IPS-NIHi11 (cell line): ENCODE results near the gene TMEM255A.
A peak's percentile ranks its signal among the peaks of the same experiment; 100 is the strongest.

Experiments used
- DNase-seq: peaks from one replicate; pipeline ENCODE4 v3.0.0; 2012; ENCODE audit warnings: mixed read lengths, low spot score

Gene TMEM255A

DNA sequence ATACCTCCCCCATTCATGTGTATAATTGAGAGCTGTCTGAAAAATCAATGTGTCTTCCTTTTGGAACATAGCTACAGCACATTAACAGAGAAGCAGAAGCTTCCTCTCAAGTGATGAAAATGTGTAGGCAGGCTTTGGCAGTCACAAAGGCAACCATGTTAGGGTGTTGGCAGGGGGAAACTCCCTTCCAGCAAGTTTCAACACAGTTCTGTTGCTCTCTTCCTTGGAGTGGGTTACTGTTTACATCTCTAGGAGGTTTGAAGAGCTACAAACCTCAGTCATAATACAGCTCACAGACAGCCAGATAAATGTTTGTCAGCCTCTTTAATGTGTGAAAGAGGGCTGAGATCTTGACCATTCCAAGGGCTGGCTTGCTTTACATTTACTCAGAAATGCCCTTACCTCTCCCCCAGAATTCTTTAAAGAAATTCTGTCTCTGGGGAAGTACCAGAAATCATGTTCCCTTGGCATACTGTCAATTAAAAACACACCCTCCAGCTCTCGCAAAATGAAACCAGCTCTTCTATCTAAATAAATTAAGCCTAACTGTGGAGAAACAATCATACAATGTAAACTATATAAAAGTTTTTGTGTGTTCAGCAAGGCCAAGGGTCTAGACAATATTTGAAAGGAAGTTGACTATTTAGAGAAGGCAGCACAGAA lies 41.8 kb downstream of the TMEM255A start:
- DNase-seq, result no peak

DNA sequence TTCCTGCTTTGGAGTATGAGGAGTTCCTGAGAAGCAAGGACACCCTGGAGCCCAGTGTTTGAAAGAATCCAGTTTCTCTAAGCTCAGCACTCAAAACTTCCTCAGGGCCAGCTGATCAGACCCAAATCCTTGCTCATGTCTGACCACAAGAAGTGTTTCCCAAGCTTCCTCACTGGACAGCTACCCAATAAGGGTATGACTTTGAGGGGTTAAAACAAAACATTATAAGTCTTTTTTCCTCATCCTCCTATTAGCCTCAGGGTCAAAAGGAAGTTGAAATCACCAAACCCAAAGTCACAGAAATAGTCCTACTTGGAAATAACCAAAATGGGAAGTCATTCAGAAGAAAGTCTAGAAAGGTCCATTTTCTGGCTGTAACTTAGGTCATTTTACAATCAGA lies 46.9 kb downstream of the TMEM255A start:
- DNase-seq, result no peak

DNA sequence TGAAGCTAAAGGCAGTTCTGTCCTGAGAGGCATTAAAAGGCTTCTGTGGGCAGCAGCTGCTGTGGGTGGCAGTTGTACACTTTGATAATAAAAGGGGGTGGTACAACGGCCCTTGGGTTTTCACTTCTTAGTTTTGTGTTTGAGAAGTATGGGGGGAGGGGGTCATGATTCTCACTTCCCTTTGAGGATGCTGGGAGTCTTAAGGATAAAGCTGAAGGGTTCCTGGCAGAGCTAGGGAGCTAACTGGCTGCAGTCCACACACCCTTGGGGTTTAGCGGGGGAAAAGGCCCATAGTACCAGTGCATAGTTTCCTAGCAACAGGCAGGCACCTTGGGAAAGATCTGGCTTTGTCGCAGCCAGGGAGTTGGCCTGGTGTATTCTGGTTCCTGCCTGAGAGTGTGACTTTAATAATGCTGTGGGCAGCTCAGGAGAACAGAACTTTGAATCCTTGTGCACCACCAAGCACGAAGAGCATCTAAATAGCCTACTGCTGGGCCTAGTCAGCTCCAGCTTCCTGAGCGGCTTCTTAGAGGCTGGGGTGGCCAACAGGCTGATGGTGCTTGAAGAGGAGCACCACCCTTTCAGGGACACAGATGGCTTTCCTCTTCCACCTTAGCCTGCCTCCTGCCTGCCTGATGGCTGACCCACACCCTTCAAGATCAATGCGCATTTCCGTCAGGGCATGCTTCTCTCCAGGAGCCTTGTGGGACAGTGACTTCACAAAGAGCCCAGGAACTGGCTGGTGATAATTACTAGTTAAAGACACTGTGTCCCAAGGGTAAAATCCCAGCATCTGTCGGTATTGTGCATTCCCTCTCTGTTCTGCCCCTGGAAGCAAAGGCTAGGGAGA lies 48.2 kb downstream of the TMEM255A start:
- no peak for DNase-seq

DNA sequence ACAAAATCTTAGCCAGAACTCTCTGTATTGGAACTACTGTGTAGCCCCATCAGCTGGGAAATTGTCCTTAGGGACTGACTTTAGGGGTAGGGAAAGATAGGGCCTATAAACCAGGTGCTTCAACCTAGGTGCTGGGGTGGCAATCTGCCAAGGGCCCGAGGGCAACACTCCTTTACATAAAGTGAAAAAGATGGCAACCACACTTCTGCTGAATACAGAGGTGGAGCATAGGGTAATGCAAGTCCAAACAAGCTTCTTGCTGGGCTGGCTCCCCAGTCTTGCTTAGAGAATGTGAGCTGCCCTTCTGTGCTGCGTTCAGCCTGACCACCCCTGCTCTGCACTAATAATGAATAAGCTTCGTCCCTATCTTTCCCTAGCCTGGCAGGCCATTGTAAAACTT lies 50.9 kb downstream of the TMEM255A start:
- DNase-seq, result no peak

DNA sequence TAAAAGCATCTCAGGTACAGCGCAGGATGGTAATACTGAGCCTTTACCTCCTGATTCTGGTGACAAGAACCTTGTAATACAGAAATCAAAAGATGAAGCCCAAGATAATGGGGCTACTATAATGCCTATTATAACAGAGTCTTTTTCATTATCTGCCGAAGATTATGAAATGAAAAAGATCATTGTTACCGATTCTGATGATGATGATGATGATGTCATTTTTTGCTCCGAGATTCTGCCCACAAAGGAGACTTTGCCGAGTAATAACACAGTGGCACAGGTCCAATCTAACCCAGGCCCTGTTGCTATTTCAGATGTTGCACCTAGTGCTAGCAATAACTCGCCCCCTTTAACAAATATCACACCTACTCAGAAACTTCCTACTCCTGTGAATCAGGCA lies 57.5 kb downstream of the TMEM255A start:
- no peak for DNase-seq

DNA sequence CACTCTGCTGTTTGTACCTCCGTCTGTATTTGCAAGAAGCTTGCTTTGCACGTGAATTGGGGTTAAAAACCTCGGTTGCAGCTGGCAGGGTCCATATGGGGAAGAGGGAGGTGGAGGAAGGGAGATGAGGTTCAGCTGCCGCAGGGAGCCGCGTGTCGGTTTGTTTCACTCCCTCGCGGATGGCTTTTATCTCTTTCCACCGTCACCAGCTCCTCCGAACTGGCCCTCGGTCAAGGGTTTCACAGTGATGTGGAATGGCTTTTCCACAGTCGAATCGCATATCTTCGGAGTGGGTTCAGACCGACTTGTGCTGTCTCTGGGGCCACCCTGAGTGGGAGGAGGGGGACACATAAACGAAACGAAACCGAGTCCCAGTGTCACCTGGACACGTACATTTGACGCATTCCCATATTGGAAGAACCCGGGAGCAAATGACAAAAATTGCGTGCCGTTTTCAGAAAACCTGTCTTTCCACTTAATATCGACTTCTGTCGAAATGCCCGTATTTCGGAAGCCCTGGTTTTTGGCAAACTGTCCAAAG lies 59.7 kb downstream of the TMEM255A start:
- peak; percentile 6 for DNase-seq

DNA sequence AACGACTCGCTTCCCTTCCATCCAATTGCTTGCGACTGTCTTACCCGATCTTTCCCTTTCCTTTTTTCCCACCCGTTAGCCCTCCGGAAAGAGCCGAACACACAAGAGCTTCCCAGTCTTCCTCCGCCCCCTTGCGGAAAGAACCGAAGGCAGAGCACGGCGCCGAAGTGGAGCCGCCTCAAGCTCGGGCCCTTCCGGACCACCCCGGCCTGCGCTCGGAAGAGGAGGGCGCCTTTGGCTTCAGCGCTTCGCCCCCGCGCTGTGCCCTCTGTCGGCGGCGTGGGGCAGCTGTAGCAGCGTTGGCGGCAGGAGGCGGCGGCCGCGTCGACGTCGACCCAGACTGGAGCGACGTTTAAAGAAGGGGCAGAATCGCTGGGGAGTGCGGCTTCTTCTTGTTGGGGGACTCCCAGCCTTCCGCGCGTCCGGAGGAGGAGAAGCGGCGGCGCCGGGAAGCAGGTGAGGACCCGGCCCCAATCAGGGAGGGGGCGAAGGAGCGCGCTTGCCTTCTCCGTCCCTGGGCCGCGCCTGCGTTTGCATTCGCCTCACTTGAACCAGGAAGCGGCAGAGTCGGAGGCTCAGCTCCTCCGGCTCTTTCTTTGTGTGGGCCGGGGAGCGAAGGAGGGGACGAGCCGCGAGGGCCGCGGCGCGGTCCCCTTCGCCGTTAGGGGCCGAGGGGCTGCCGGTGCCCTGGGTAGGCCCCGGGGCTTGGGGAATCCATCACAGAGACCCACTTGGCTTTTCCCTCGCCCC lies 60.6 kb downstream of the TMEM255A start, which contains the start of gene ZBTB33:
Gene ZBTB33 (plus strand): TSS at position 291 of the 750 bp plus-strand sequence. CDS start 2,604 bp downstream, outside the sequence.
- DNase-seq, result peak; percentile 86

DNA sequence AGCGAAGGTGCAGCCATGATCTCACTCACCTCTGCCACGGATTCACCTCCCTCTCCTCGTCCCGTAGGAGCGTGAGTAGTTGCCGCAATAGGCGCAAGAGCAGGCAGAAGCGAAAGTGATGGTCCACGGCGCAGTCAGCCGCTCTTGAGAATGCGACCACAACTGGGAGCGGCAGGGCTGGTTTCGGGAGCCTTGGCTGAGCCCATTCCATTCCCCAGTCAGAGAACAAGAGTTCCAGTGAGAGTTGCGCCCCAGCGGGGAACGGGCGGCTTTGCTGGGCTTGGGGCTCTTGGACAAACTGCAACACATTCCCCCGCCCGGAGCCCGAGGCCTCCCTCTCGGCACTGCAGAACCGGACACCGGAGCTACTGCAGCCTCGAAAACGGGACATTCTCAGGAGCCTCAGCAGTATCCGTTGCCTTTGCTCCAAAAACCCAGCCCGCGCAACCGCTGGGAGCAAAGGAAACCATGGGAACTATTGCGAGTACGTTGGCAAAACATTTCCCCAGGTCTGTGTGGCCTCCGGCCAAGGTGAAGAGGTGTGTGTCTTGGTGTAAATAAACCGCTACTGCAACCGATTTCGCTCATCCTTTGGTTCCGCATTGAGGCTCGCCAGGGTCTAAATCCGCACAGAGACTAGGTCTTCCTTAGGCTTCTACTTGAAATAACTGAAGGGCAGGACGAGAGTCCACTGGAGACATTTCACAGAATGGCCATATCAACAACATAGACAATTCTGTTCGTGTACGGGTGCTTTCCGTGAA lies 66.3 kb downstream of the TMEM255A start:
- peak; percentile 63 for DNase-seq

DNA sequence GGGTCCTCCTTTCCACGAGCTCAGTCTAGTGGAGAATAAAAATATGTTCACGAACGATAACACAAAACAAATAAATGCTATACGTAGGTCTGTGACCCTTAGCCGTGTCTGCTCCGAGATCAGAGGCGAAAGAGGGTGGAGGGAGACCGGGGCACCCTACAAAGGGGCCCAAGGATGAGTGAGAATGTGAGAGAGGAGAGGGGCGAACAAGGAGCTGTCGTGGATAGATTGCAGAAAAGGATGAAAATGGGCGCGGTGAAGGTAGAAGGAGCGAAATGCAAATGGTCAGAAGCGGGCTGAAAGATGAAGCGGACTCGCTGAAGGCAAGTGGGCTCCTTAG lies 66.9 kb downstream of the TMEM255A start:
- no peak for DNase-seq

DNA sequence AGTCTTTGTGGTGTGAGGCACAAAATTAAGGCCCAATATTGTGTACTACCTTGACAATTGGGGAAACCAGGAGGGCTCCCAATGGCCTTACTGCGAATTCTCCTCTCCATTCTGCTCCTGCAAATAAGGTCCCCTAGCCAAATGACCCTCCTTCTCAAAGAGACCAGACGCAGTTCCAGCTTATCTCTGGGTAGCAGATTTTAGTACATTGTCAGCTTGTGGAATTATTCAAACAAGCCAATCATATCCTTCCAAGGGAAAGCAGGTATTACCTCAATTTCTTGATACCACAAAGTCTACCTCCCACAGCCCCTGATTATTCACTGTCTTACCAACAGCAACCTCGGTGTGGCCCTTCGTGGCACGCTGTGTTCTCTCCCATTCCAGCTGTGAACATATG lies 68.4 kb downstream of the TMEM255A start:
- no peak for DNase-seq

DNA sequence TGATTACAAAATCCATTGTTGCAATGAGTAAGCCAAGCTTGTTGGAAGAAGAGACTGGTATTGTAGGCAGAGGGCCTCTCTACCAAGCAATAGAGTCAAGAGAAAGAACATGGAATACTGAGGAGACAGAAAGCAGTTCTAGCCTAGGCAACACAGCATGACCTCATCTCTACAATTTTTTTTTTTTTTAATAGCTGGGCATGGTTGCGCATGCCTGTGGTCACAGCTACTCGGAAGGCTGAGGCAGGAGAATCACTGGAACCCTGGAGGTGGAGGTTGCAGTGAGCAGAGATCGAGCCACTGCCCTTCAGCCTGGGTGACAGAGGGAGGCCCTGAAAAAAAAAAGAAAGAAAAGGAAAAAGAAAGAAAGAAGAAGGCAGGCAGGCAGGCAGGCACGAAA lies 72.3 kb downstream of the TMEM255A start:
- DNase-seq, result no peak

DNA sequence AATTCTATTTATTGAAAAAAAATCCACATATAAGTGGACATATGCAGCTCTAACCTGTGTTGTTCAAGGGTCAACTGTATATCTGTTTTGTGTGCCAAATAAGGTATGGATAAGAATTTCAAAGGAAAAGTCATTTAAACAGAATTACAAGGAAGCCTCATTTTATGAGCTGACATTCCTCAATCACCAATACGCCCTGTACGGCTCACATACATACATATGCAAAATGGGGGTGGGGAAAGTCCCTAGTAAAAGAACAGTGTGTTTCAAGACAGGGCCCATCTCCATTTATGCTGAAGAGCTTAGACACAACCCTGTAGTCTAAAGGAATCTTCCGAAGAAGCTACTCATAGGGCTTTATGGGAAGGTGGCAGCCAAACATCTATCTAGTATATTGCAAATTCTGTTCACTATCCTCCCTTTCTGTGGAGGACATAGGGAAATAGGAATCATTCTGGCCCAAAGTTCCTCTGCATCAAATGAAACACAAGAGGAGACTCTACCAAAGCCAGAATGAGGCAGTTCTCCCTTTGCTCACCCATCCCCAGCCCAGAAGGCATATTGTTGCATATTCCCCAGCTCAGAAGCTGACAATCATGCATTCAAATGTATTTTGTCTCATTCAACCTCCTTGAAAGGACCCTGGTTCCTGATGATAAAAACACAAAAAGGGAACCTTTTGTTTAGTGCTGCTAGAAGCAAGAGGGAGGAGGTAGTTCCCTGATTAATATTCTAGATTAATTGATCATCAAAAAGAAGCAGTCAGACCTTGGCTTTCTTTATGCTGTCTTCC lies 74.4 kb downstream of the TMEM255A start:
- no peak for DNase-seq

DNA sequence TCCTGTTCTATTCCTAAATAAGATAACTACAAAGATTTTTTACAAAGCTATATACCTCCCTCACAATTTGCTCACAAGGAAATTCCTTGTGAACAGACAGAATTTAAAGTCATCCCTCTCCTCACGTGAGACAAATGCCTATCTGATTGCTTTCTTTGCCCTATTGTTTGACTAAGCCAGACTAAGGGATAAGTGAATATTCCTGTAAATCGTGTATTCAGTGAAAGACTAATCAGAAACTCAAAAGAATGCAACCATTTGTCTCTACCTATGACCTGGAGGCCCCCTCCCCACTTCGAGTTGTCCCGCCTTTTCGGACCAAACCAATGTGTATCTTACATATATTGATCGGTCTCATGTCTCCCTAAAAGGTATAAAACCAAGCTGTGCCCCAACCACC lies 76.0 kb downstream of the TMEM255A start:
- no peak for DNase-seq

DNA sequence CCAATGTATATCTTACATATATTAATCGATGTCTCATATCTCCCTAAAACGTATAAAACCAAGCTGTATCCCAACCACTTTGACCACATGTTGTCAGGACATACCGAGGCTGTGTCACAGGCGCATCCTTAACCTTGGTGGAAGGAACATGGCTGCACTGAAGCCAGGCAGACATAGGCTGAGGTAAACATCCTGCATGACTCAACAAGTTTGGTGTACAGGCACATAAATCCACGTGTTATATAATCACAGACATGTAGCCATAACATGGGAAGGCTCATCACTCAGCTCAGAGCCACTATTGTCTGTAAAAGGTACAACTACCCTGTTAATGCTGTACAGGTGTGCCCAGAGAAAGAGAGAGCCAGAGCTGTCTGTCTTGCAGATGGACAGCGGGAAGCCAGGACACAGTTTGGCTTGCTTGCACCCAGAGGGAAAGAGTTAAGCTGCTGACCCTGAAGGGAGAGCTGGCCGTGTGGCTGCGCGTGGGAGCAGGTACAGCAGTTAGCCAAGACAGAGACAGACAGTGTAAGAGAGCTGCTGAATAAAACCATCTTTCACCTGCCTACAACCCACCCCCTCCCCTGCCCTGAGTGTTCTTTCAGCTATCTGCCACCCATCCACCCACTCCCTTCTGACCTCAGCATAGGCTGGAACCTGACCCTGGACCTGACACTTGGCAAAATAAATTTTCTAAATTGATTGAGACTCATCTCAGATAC lies 82.9 kb downstream of the TMEM255A start:
- DNase-seq, result no peak

DNA sequence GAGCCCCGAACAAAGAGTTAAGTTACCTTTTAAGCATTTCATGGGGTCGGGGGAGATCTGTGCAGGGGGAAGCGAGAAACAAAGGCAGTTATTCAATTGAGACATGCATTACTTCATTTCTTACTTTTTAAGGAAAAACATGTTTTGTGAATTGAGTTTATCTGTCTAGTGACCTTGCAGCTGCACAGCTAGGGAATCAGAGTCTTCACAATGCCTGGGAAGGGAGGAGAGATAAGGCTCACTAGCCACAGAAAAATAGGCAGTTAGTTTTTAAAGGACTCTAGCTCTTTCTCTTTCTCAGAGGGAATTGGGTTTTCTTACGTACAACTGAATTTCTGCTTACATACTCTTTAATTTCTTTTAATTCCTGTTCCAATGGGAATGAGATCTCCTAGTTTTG lies 86.9 kb downstream of the TMEM255A start:
- no peak for DNase-seq

DNA sequence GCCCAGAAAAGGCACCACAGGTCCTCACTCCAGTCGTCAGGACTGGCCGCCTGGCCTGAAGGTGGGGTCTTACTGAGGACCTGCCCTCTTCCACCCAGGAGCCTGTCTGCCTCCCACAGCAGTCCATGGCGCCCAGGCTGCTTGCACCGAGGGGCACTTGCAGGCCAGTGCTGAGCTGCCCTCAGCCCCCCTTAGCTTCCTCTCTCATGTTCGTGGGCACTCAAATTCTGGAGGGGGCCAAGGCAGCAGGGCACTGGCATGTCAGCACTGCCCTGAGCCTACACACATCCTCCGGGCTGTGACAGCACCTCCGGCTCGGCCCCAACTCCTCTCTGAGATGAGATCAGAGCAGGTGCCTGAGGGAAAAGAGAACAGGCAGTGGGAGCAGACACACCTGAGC lies 87.9 kb downstream of the TMEM255A start:
- DNase-seq, result no peak

DNA sequence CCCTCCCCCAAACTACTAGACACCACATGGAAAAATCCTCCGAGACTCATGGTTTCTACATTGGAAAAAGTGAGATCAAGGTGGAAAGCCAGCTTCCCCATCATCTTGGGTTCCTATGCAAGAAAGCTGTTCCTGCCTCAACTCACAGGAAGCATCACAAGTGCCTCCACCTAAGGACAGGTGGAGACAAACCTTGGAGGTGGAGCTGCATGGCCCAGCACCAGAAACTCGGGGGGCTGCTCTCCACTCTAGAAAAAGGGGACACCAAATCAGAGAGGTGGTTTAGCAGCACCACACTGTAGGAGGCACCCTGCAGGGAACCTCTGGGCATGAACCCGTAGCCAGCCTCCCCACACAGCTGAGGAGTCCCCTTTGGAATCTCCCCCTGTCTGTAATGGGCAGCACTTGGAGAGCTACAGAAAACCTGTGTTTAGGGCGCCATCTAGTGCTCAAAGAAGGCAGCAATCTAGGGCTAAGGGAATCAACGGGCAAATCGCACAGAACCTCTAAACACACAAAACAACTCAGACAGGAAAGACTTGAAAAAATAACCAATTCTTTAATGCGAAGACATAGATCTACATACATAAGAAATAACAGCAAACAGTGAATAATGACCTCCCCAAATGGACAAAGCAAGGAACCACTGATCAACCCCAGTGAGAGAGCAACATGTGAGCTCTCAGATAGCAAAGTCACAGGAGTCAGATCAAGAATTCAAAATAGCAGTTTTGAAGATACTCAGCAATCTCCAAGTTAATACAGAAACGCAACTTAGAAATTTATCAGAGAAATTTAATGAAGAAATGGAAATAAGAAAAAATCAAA lies 97.6 kb downstream of the TMEM255A start:
- peak; percentile 69 for DNase-seq
